NCI-H2227 (cell line): Measurements from ENCODE around the gene FBXL7.

Source experiments
- DNase-seq: peaks from one replicate; lab custom pipeline; 2025; ENCODE audit not compliant: unreplicated experiment; lab: John Stamatoyannopoulos, UW

The FBXL7 gene

GRCh38 chr5:15929611-15930263 lies 429.8 kb downstream of the FBXL7 start:
- DNase-seq = no peak

DNA sequence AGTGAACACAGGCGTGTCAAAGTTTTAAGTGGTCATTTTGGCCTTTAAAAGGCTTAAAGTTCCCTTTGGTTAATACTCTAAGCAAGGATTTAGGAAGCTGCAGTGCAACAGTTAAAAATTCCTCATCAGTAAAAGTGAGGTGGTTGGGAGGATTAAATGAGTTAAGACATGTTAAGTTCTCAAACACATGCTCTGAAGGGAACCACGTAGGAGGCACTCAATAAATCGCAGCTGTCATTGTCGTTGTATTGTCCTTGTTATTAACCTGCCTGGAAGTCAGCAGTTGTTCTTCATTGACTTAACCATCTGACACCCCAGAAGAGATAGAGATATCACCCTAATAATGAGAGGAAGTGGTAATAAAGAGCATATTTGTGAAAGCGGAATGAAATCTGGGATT lies 432.1 kb downstream of the FBXL7 start:
- no peak for DNase-seq

DNA sequence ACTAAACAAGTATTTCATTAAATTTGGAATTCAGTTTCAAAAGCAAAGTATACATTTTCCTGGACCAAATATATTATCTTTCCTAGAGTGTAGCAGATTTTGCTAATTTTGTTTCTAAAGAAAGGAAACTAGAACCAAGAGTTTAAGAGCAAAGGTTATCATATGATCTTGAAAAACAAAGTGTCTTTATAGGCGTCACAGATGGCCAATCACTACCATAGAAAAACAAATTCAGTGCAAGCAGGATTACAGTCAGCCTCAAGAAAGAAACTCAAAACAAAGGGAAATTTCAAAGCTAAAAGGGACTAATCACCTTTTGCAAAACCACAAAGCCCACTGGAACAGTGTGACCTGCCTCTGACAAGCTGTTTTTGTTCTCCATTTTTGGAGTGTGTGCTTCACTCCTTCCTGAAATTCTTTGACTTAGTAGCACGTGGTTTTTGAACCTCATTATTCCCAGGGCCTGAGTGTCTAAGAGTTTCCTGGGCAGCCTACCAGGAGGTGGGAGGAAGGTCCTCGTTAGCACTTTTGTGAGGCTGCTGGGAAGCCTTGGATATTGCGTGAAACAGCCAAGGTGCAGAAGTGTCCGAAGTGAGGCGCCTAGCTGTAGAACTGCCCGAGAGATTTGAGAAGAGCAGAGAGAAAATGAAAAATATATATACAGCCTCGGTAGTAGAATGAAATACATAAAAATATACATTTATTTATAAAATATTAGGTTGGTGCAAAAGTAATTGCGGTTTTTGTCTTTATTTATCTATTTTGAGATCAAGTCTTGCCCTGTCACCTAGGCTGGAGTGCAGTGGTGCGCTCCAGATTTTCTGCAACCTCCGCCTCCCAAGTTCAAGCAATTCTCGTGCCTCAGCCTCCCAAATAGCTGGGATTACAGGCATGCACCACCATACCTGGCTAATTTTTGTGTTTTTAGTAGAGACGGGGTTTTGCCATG lies 433.6 kb downstream of the FBXL7 start:
- no peak for DNase-seq

- DNase-seq = no peak
Measured at GRCh38 chr5:15936505-15937245, 436.7 kb downstream of the FBXL7 start.

DNA sequence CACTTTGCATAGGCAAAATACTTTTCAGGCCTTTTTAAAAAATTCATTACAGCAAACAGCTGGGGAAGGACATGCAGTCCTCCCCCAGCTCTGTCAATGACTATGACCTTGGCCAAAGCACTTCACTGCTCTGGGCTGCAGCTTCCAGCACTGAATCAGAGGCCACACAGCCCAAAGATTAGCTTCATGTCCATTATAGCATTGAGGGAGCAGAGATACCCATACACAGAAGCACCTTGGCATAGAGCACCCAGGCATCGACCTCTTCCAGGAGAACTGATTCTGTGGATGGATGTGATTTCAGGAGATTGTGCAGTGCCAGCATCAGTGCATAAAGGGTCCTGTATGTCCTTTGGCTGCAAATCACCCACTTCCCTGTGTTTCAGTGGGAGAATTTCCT lies 437.7 kb downstream of the FBXL7 start:
- DNase-seq = no peak

GRCh38 chr5:15938186-15938585 lies 438.2 kb downstream of the FBXL7 start:
- DNase-seq = no peak

GRCh38 chr5:15938961-15939360 lies 439.0 kb downstream of the FBXL7 start:
- no peak for DNase-seq

DNA sequence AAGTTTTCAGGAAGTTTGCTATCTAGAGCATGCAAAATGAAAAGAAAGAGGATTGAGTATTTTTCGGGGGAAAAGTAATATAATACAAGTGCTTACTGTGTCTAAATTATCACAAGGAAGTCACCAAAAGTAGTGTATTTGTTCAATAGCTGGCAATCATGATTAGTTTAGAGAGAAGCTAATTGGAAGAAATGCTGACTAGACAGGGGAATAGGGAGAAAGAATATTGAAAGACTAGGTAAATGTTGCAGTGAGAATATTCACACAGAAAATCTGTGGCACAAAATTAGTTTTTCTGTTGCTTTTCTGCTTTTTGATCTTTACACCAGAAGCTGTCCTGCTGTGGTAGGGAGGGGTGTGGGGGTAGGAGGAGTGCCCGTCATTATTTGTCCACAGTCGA lies 440.9 kb downstream of the FBXL7 start:
- no peak for DNase-seq

- DNase-seq = no peak
Measured at GRCh38 chr5:15943487-15943886, 443.5 kb downstream of the FBXL7 start.

- no peak for DNase-seq
Measured at GRCh38 chr5:15946026-15946425, 446.0 kb downstream of the FBXL7 start.

GRCh38 chr5:15948190-15948589 lies 448.2 kb downstream of the FBXL7 start:
- no peak for DNase-seq

DNA sequence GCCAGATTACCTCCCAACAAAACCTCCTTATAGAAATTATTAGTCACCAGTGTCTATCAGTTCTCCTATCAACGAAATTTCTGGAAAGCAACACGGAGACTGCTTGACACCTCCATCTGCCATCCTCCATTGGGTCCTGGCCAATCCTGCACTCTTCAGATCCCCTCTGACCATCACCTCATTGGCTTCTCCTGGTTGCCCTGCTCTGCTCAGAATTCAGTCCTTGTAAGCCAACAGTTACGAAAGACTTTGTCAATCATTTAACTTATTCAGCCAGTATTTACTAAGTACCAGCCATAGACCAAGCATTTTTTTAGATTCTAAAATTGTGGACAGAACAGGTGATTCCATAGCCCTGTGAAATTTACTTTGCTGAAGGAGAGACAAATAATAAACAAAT lies 451.1 kb downstream of the FBXL7 start:
- no peak for DNase-seq

- no peak for DNase-seq
Measured at GRCh38 chr5:15951550-15951949, 451.6 kb downstream of the FBXL7 start.

- DNase-seq = no peak
Measured at GRCh38 chr5:15956622-15957021, 456.6 kb downstream of the FBXL7 start.

DNA sequence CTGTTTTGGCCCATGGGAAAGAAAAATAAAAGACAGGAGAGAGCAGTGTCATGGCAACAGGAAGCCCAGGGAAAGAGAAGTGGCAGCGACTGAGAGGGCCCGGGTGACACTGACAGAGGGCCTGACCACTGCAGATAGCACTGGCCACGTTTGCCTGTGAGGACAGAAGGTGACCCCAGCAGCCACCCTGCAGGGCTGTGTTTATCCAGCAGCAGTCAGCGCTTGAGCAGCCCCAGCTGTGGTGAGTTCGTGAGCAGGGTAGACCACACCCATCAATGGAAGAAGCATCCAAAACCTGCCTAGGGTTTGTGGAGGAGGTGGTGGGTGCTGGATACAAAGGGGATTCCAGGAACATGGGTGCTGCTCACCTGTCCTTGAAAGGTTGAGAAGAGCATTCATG lies 457.1 kb downstream of the FBXL7 start:
- DNase-seq = no peak

GRCh38 chr5:15959370-15960164 lies 459.6 kb downstream of the FBXL7 start:
- no peak for DNase-seq

DNA sequence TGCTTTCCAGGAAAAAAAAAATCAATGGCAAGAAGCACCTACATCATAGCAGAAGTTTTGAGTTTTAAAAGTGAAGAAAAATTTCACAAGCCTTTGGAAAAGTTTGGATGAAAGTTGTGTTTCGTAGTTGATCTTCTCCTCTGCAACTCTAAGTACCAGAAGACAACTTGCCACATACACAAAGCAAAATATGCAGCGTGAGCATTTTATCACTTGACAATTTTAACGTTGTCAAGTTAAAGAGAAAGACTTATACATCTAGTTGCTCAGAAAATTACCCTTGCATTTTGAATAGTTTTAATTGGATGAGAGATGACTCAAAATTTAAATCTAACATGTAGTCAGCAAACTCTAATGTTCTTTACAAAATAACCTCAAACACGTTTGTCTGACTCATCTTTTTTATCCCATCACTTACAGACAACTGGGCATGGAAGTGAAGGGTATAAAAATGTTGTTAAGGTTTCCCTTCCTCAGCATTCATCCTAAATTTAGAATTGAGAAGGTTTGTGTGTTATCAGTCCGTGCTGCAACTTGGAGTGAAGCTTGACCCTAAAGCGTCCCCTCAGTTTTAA lies 466.2 kb downstream of the FBXL7 start:
- DNase-seq = no peak

GRCh38 chr5:15966651-15967050 lies 466.7 kb downstream of the FBXL7 start:
- DNase-seq = no peak

DNA sequence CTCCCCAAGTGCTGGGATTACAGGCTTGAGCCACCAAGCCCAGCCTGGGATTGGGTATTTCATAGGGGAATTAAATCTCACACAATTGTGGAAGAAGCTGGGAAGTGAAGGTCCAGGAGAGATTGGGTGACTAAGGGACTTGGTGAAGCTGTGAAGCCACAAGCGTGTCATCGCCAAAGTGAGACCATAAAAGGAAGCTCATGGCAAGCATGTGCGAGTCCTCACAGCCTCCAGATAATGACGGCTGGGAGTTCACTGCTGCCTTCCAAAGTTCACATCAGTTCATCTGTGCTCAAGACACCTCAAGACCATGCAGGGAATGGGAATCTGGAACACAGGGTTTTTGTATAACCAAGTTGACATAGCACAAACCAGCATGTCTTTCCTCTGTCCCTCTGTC lies 469.0 kb downstream of the FBXL7 start:
- no peak for DNase-seq

DNA sequence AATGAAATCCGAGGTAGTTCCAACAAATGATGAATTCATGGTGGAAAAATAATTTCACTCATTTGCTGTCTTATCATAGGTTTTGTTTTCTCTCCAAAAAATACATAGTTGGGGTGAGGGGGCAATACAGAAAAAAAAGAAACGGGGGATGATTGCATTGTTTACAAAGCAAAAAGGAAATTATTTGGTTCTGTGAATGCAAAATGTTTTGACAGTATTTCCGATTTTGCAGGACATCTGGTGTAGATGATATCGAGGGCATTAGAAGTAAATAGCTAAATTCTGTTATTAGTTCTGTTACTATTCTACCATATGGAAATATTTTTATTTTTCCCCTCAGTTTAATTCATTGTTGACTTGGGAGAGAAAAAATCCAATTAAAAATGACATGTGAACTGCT lies 477.9 kb downstream of the FBXL7 start:
- DNase-seq = no peak

- DNase-seq = no peak
Measured at GRCh38 chr5:15980835-15981234, 480.9 kb downstream of the FBXL7 start.
